DOHH2 (cell line): Measurements from ENCODE around the gene NSMCE3.

ENCODE experiments used
- EZH2phosphoT487 ChIP-seq: fragments of 200-600 bp; sonication (generic); IDR thresholded peaks from 2 replicates; pipeline ENCODE4 v1.6.1; 2017; ENCODE audit warnings: borderline replicate concordance, mild to moderate bottlenecking, antibody characterized with exemption, low read length, moderate library complexity, mixed read lengths
- TF ChIP-seq, protein P1 (sequence below): fragments of 200-600 bp; sonication (generic); IDR thresholded peaks from one replicate; pipeline ENCODE4 v1.5.1; 2014; ENCODE audit warnings: antibody characterized with exemption, mild to moderate bottlenecking, low read depth, low read length; ENCODE audit not compliant: poor library complexity, severe bottlenecking

DNA sequence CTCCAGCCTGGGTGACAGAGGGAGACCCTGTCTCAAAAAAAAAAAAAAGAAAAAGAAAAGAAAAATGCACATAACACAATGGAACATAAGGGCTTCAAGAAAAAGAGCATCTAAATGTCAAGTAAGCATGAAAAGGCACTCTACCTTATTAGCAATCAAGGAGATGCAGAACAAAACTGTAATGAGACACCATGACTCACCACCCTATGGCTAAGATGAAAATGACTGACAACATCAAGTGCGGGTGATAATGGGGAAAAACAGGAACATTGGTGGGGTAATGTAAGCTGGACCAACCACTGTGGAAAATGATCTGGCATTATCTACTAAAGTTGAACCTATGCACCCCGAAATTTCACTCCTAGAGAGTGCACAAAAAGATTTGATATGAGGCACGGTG is 19.6 kb upstream of the NSMCE3 start:
- TF ChIP-seq, protein P1, sequence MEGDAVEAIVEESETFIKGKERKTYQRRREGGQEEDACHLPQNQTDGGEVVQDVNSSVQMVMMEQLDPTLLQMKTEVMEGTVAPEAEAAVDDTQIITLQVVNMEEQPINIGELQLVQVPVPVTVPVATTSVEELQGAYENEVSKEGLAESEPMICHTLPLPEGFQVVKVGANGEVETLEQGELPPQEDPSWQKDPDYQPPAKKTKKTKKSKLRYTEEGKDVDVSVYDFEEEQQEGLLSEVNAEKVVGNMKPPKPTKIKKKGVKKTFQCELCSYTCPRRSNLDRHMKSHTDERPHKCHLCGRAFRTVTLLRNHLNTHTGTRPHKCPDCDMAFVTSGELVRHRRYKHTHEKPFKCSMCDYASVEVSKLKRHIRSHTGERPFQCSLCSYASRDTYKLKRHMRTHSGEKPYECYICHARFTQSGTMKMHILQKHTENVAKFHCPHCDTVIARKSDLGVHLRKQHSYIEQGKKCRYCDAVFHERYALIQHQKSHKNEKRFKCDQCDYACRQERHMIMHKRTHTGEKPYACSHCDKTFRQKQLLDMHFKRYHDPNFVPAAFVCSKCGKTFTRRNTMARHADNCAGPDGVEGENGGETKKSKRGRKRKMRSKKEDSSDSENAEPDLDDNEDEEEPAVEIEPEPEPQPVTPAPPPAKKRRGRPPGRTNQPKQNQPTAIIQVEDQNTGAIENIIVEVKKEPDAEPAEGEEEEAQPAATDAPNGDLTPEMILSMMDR: no peak
- TF ChIP-seq EZH2phosphoT487: no peak
